ENCODE measurements around the gene CENPO. TPM values are rescaled to one million over a fixed set of nuclear protein-coding genes. Genes with fewer than 3 reads are reported as not detected.

The CENPO gene
- total RNA-seq, 1 experiment from 2014 or later = 54.8 TPM

- peaks cover 1% of the 10 kb centered on the region; the same call in 1 of the 2 replicates for H3K4me1 ChIP-seq
- POLR2A ChIA-PET = no interaction called here
- BruUV-seq (replicated peaks) = no TSS peak
- Mint-ChIP-seq H3K27ac (ENCODE audit: unreplicated experiment) (no peak overlapping the region), H3K27me3 (ENCODE audit: insufficient read depth, unreplicated experiment) (no peaks in the 10 kb centered on the region), H3K4me1 (ENCODE audit: low read depth, unreplicated experiment) (peaks cover under 1% of the 10 kb centered on the region), H3K9me3 (ENCODE audit: unreplicated experiment) (no peaks in the 10 kb centered on the region), H3K4me3 (ENCODE audit: unreplicated experiment) (no peak overlapping the region), H3K36me3 (ENCODE audit: insufficient read depth, unreplicated experiment) (peaks cover 7% of the 10 kb centered on the region)
- no peaks in the 10 kb centered on the region for H3K9me3 ChIP-seq
- no peaks in the 10 kb centered on the region for H3K27me3 ChIP-seq (replicated peaks; ENCODE audit: control insufficient read depth, insufficient read depth, low read length)
- no peaks in the 10 kb centered on the region for H3K36me3 ChIP-seq (ENCODE audit: control insufficient read depth, insufficient read depth, low read length)
- intact Hi-C loops (cut with micrococcal nuclease; ENCODE audit: unreplicated experiment) = no loop called here
- TF ChIP-seq, protein P1, sequence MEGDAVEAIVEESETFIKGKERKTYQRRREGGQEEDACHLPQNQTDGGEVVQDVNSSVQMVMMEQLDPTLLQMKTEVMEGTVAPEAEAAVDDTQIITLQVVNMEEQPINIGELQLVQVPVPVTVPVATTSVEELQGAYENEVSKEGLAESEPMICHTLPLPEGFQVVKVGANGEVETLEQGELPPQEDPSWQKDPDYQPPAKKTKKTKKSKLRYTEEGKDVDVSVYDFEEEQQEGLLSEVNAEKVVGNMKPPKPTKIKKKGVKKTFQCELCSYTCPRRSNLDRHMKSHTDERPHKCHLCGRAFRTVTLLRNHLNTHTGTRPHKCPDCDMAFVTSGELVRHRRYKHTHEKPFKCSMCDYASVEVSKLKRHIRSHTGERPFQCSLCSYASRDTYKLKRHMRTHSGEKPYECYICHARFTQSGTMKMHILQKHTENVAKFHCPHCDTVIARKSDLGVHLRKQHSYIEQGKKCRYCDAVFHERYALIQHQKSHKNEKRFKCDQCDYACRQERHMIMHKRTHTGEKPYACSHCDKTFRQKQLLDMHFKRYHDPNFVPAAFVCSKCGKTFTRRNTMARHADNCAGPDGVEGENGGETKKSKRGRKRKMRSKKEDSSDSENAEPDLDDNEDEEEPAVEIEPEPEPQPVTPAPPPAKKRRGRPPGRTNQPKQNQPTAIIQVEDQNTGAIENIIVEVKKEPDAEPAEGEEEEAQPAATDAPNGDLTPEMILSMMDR (IDR thresholded peaks at IDR 0.05; ENCODE audit: insufficient read depth in 1 of 2, low read depth in 1 of 2, low read length in 1 of 2, severe bottlenecking in 1 of 2, unreplicated experiment in 1 of 2) = no peak
- peak in 1 of 2 experiments; percentile 15 for DNase-seq
- CTCF ChIA-PET = no interaction called here
- no peak overlapping the region for H3K4me3 ChIP-seq (ENCODE audit: low read depth, low read length)
Measured at GRCh38 chr2:24871852-24872333, 78.7 kb downstream of the CENPO start.

Other genes with a start within 250 kb of the CENPO start
- gene PTRHD1, start within 50 bp of the CENPO start, total RNA-seq (2022) = 49.4 and 52.8 TPM in 2 replicates
- 71.3 and 75.6 TPM in 2 replicates for gene ADCY3, start 126.8 kb downstream of the CENPO start, total RNA-seq (2022)
- gene DNAJC27, start 178.5 kb downstream of the CENPO start, total RNA-seq (2022) = 5.1 and 6.1 TPM in 2 replicates
- gene EFR3B, start 248.7 kb downstream of the CENPO start, total RNA-seq (2022) = 14.5 and 19.1 TPM in 2 replicates

Measured in Caco-2 (cell line).